HepG2 (cell line): ENCODE data around the gene CPNE1. TPM values are rescaled to one million over a fixed set of nuclear protein-coding genes. Genes with fewer than 3 reads are reported as not detected.
A peak's percentile ranks its signal among the peaks of the same experiment; 100 is the strongest.

Experiments
- ARNT2 ChIP-seq: sonication (generic); formaldehyde crosslinking; IDR thresholded peaks from 2 replicates; pipeline ENCODE4 v1.8.0; 2022; ENCODE audit warnings: mild to moderate bottlenecking, low read depth, missing genetic modification reagents, moderate library complexity
- FOXA3 ChIP-seq: IDR thresholded peaks from 2 replicates; pipeline ENCODE4 v1.6.1; 2016; ENCODE audit warnings: missing genetic modification reagents, missing compliant biosample characterization
- GATAD2A ChIP-seq: IDR thresholded peaks from 2 replicates; pipeline ENCODE4 v1.6.1; 2016
- GTF3A ChIP-seq: sonication (generic); formaldehyde crosslinking; conservative IDR thresholded peaks from 2 replicates; pipeline ENCODE4 v1.4.0; 2020; ENCODE audit warnings: mild to moderate bottlenecking, missing genetic modification reagents
- HOXD1 ChIP-seq: sonication (generic); formaldehyde crosslinking; IDR thresholded peaks from 2 replicates; pipeline ENCODE4 v1.5.0; 2020; ENCODE audit warnings: missing genetic modification reagents
- IRX3 ChIP-seq: sonication (generic); formaldehyde crosslinking; IDR thresholded peaks from 2 replicates; pipeline ENCODE4 v1.8.1; 2023; ENCODE audit warnings: mild to moderate bottlenecking, low read depth, missing genetic modification reagents, borderline replicate concordance
- JUN ChIP-seq: sonication (generic); formaldehyde crosslinking; IDR thresholded peaks from 2 replicates; pipeline ENCODE4 v1.4.0; 2020; ENCODE audit warnings: mild to moderate bottlenecking, missing genetic modification reagents
- MIER3 ChIP-seq: IDR thresholded peaks from 2 replicates; pipeline ENCODE4 v1.6.1; 2016; ENCODE audit warnings: missing compliant biosample characterization, borderline replicate concordance
- PBX2 ChIP-seq: IDR thresholded peaks from 2 replicates; pipeline ENCODE4 v1.6.1; 2016; ENCODE audit warnings: control low read depth
- RBAK ChIP-seq: sonication (generic); formaldehyde crosslinking; IDR thresholded peaks from 2 replicates; pipeline ENCODE4 v1.5.1; 2020; ENCODE audit warnings: mild to moderate bottlenecking, missing genetic modification reagents
- RXRA ChIP-seq: sonication (generic); formaldehyde crosslinking; IDR thresholded peaks from 2 replicates; pipeline ENCODE4 v1.5.1; 2020; ENCODE audit warnings: missing genetic modification reagents
- SAP130 ChIP-seq: IDR thresholded peaks from 2 replicates; pipeline ENCODE4 v1.6.1; 2016; ENCODE audit warnings: low read depth
- TARDBP ChIP-seq: sonication (generic); formaldehyde crosslinking; IDR thresholded peaks from 2 replicates; pipeline ENCODE4 v1.8.0; 2022; ENCODE audit warnings: mild to moderate bottlenecking, missing genetic modification reagents
- TOE1 ChIP-seq: sonication (generic); formaldehyde crosslinking; IDR thresholded peaks from 2 replicates; pipeline ENCODE4 v1.4.0; 2020; ENCODE audit warnings: mild to moderate bottlenecking, missing genetic modification reagents
- ZBTB7A ChIP-seq: sonication (generic); formaldehyde crosslinking; IDR thresholded peaks from 2 replicates; pipeline ENCODE4 v1.8.0; 2022; ENCODE audit warnings: mild to moderate bottlenecking, missing genetic modification reagents
- ZFP37 ChIP-seq: sonication (generic); formaldehyde crosslinking; IDR thresholded peaks from 2 replicates; pipeline ENCODE4 v1.4.0; 2020; ENCODE audit warnings: missing genetic modification reagents, borderline replicate concordance
- ZNF329 ChIP-seq: sonication (generic); formaldehyde crosslinking; IDR thresholded peaks from 2 replicates; pipeline ENCODE4 v1.9.0; 2021; ENCODE audit warnings: low read depth, mild to moderate bottlenecking, missing genetic modification reagents
- ZNF569 ChIP-seq: sonication (generic); formaldehyde crosslinking; IDR thresholded peaks from 2 replicates; pipeline ENCODE4 v1.5.0; 2020; ENCODE audit warnings: mild to moderate bottlenecking, missing genetic modification reagents, moderate library complexity, borderline replicate concordance
- polyA plus RNA-seq, 8 experiments: library from polyadenylated mRNA; depleted of rRNA in 3 of 8; stranded (reverse) in 7 of 8; unstranded in 1 of 8; fragments of >200 nt; fragmentation: Illumina TruSeq in 4 of 8; extraction: Trizol in 4 of 8; gene quantifications; 2 replicates each; pipeline versions ENCODE4 v1.2.1 to v1.2.3, GENCODE V29; 2011 to 2016; ENCODE audit warnings: low read depth in 4 of 8, missing spikeins in 1 of 8, mixed read lengths in 1 of 8; ENCODE audit not compliant: insufficient read depth in 1 of 8
- total RNA-seq, 5 experiments: library from RNA; depleted of rRNA; stranded (reverse); fragments of >200 nt; fragmentation: Illumina TruSeq; extraction: Trizol; gene quantifications; 2 replicates each; pipeline ENCODE4 v1.2.3, GENCODE V29; 2016; ENCODE audit warnings: low read depth in 1 of 5
- TF ChIP-seq, protein P1 (sequence below): sonication (generic); IDR thresholded peaks from 2 replicates; pipeline ENCODE4 v1.6.1; 2016; ENCODE audit warnings: low read depth, borderline replicate concordance
- TF ChIP-seq, protein P2 (sequence below): sonication (generic); formaldehyde crosslinking; IDR thresholded peaks from 2 replicates; pipeline ENCODE4 v1.8.1; 2023; ENCODE audit warnings: mild to moderate bottlenecking, missing genetic modification reagents, borderline replicate concordance
- TF ChIP-seq, protein P3 (sequence below): IDR thresholded peaks from 2 replicates; pipeline ENCODE4 v1.6.1; 2016; ENCODE audit warnings: missing compliant biosample characterization, missing genetic modification reagents, borderline replicate concordance
- TF ChIP-seq, protein P4 (sequence below), 2 experiments: IDR thresholded peaks; 2 replicates each; pipeline ENCODE4 v1.6.1; 2011 to 2012; ENCODE audit warnings: low read length in 2 of 2, borderline replicate concordance in 1 of 2, low read depth in 1 of 2, mild to moderate bottlenecking in 1 of 2, moderate library complexity in 1 of 2
- TF ChIP-seq, protein P5 (sequence below): sonication (generic); formaldehyde crosslinking; IDR thresholded peaks from 2 replicates; pipeline ENCODE4 v1.8.1; 2022; ENCODE audit warnings: mild to moderate bottlenecking, missing genetic modification reagents

Gene CPNE1
- total and polyA plus RNA-seq, 2 of the 13 experiments (the other 11 are each of a cell fraction or from before 2014, with no cell fraction given) = 408 to 431 TPM

- TF ChIP-seq, protein P1, sequence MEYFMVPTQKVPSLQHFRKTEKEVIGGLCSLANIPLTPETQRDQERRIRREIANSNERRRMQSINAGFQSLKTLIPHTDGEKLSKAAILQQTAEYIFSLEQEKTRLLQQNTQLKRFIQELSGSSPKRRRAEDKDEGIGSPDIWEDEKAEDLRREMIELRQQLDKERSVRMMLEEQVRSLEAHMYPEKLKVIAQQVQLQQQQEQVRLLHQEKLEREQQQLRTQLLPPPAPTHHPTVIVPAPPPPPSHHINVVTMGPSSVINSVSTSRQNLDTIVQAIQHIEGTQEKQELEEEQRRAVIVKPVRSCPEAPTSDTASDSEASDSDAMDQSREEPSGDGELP = no peak
- TF ChIP-seq, protein P2, sequence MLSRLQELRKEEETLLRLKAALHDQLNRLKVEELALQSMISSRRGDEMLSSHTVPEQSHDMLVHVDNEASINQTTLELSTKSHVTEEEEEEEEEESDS (CRISPR knock-in tag) = no peak
- TF ChIP-seq, protein P3, sequence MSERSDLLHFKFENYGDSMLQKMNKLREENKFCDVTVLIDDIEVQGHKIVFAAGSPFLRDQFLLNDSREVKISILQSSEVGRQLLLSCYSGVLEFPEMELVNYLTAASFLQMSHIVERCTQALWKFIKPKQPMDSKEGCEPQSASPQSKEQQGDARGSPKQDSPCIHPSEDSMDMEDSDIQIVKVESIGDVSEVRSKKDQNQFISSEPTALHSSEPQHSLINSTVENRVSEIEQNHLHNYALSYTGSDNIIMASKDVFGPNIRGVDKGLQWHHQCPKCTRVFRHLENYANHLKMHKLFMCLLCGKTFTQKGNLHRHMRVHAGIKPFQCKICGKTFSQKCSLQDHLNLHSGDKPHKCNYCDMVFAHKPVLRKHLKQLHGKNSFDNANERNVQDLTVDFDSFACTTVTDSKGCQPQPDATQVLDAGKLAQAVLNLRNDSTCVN (CRISPR knock-in tag) = 0 out of 2 replicates have a peak, but pooled peaks have one; percentile 18
- TF ChIP-seq JUN (CRISPR knock-in tag) (no peak), HOXD1 (CRISPR knock-in tag) (no peak), MIER3 (CRISPR knock-in tag) (peak; percentile 39; the same call in 1 of the 2 replicates), FOXA3 (CRISPR knock-in tag) (peak; percentile 90), ZNF569 (CRISPR knock-in tag) (no peak), SAP130 (peak; percentile 55), ZNF329 (no peak), PBX2 (no peak), TARDBP (CRISPR knock-in tag) (peak; percentile 34; the same call in 1 of the 2 replicates), RBAK (no peak), IRX3 (CRISPR knock-in tag) (no peak), TOE1 (no peak), ARNT2 (no peak), GATAD2A (CRISPR knock-in tag) (peak; percentile 33; the same call in 1 of the 2 replicates), ZFP37 (CRISPR knock-in tag) (no peak), ZBTB7A (CRISPR knock-in tag) (0 out of 2 replicates have a peak, but pooled peaks have one; percentile 3), RXRA (CRISPR knock-in tag) (peak; percentile 75; the same call in 1 of the 2 replicates), GTF3A (CRISPR knock-in tag) (no peak)
- TF ChIP-seq, protein P4, sequence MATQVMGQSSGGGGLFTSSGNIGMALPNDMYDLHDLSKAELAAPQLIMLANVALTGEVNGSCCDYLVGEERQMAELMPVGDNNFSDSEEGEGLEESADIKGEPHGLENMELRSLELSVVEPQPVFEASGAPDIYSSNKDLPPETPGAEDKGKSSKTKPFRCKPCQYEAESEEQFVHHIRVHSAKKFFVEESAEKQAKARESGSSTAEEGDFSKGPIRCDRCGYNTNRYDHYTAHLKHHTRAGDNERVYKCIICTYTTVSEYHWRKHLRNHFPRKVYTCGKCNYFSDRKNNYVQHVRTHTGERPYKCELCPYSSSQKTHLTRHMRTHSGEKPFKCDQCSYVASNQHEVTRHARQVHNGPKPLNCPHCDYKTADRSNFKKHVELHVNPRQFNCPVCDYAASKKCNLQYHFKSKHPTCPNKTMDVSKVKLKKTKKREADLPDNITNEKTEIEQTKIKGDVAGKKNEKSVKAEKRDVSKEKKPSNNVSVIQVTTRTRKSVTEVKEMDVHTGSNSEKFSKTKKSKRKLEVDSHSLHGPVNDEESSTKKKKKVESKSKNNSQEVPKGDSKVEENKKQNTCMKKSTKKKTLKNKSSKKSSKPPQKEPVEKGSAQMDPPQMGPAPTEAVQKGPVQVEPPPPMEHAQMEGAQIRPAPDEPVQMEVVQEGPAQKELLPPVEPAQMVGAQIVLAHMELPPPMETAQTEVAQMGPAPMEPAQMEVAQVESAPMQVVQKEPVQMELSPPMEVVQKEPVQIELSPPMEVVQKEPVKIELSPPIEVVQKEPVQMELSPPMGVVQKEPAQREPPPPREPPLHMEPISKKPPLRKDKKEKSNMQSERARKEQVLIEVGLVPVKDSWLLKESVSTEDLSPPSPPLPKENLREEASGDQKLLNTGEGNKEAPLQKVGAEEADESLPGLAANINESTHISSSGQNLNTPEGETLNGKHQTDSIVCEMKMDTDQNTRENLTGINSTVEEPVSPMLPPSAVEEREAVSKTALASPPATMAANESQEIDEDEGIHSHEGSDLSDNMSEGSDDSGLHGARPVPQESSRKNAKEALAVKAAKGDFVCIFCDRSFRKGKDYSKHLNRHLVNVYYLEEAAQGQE (IDR thresholded peaks at IDR 0.05; ENCODE audit: borderline replicate concordance in 1 of 2, low read depth in 1 of 2, low read length in 2 of 2) = no peak
- TF ChIP-seq, protein P5, sequence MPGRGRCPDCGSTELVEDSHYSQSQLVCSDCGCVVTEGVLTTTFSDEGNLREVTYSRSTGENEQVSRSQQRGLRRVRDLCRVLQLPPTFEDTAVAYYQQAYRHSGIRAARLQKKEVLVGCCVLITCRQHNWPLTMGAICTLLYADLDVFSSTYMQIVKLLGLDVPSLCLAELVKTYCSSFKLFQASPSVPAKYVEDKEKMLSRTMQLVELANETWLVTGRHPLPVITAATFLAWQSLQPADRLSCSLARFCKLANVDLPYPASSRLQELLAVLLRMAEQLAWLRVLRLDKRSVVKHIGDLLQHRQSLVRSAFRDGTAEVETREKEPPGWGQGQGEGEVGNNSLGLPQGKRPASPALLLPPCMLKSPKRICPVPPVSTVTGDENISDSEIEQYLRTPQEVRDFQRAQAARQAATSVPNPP = no peak
Measured at GRCh38 chr20:35636095-35636494, 28.6 kb downstream of the CPNE1 start (continued).
